ENCODE results near the gene PAPOLA.

DNA sequence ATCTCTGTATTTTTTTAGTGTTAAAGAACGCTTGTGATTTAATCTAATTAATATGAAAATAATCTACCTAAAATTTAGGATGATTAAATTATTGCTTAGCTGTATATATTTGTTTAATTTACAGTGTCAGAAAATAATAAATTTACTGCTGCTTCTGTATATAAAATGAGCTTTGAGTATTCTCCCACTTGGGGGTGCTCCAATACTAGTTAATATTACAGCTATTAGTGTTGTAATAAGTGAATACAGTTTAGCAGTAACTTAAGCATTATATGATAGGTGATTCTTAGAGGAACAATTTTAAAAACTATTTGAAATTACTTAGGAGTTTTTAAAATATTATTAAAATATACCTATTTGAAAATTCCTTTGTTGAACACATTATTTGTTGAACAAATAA is 62.2 kb downstream of the PAPOLA start:
- no peak for TF ChIP-seq POLR2A (IDR thresholded peaks at IDR 0.05)
- TF ChIP-seq, protein P1, sequence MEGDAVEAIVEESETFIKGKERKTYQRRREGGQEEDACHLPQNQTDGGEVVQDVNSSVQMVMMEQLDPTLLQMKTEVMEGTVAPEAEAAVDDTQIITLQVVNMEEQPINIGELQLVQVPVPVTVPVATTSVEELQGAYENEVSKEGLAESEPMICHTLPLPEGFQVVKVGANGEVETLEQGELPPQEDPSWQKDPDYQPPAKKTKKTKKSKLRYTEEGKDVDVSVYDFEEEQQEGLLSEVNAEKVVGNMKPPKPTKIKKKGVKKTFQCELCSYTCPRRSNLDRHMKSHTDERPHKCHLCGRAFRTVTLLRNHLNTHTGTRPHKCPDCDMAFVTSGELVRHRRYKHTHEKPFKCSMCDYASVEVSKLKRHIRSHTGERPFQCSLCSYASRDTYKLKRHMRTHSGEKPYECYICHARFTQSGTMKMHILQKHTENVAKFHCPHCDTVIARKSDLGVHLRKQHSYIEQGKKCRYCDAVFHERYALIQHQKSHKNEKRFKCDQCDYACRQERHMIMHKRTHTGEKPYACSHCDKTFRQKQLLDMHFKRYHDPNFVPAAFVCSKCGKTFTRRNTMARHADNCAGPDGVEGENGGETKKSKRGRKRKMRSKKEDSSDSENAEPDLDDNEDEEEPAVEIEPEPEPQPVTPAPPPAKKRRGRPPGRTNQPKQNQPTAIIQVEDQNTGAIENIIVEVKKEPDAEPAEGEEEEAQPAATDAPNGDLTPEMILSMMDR (IDR thresholded peaks at IDR 0.05), result no peak
